Body of pancreas (tissue), 4 donors: Measurements from ENCODE around the gene PTPRN2. TPM values are rescaled to one million over a fixed set of nuclear protein-coding genes. Genes with fewer than 3 reads are reported as not detected.

ENCODE experiments used
- ATAC-seq: fragments of 150-250 bp; one replicate; pipeline ENCODE4 v1.9.1; 2016
- DNase-seq, 4 donors: peaks; one replicate each; pipeline ENCODE4 v3.0.0-alpha.2; 2019
- H3K27ac ChIP-seq, 4 donors: fragments of 200-600 bp; sonication (generic); 1 replicate in 3 of 4; 2 replicates in 1 of 4; pipeline versions ENCODE4 v1.5.1 to v1.6.1; 2016 to 2019; ENCODE audit warnings: mild to moderate bottlenecking in 1 of 4, mixed read lengths in 1 of 4, moderate library complexity in 1 of 4
- H3K27me3 ChIP-seq, 2 donors: fragments of 200-600 bp; sonication (generic); one replicate each; pipeline ENCODE4 v1.6.0; 2016; ENCODE audit warnings: mild to moderate bottlenecking in 1 of 2
- H3K36me3 ChIP-seq, 2 donors: fragments of 200-600 bp; sonication (generic); replicated peaks in 1 of 2; 2 replicates each; pipeline ENCODE4 v1.5.1; 2016; ENCODE audit warnings: low read depth in 2 of 2; ENCODE audit not compliant: insufficient read depth in 1 of 2
- H3K4me1 ChIP-seq: fragments of 200-600 bp; sonication (generic); one replicate; pipeline ENCODE4 v1.6.0; 2016
- H3K4me3 ChIP-seq, 2 donors: fragments of 200-600 bp; sonication (generic); 1 replicate in 1 of 2; 2 replicates in 1 of 2; pipeline ENCODE4 v1.5.1; 2016 to 2019
- H3K9me3 ChIP-seq, 3 donors: fragments of 200-600 bp; sonication (generic); 1 replicate in 2 of 3; 2 replicates in 1 of 3; pipeline ENCODE4 v1.5.1; 2016
- POLR2A ChIP-seq, 3 donors: fragments of 450-650 bp; IDR thresholded peaks; one replicate each; pipeline ENCODE4 v1.6.1; 2016; ENCODE audit warnings: antibody characterized with exemption in 3 of 3, mild to moderate bottlenecking in 2 of 3
- WGBS, 2 donors: methylation state at CpG; one replicate each; pipeline ENCODE4 v1.1.5; 2017; 5-methylcytosine and 5-hydroxymethylcytosine counted together
- intact Hi-C: fragments of 100-400 bp; cut with DNase I; formaldehyde crosslinking; loops from one replicate; pipeline ENCODE4 v1.15.1; 2023
- total RNA-seq, 2 donors: library from RNA; depleted of rRNA; stranded (reverse); fragments of >200 nt; gene quantifications; one replicate each; pipeline ENCODE4 v1.1.0, GENCODE V29; 2016
- TF ChIP-seq, protein P1 (sequence below), 7 experiments: fragments of 450-650 bp in 4 of 7; fragments of 200-600 bp in 3 of 7; sonication (generic) in 3 of 7; IDR thresholded peaks; one replicate each; pipeline ENCODE4 v1.5.1; 2016 to 2019; ENCODE audit warnings: antibody characterized with exemption in 7 of 7

PTPRN2 gene
- total RNA-seq, 2 donors from 2014 or later: 31.6 to 76.1 TPM

DNA sequence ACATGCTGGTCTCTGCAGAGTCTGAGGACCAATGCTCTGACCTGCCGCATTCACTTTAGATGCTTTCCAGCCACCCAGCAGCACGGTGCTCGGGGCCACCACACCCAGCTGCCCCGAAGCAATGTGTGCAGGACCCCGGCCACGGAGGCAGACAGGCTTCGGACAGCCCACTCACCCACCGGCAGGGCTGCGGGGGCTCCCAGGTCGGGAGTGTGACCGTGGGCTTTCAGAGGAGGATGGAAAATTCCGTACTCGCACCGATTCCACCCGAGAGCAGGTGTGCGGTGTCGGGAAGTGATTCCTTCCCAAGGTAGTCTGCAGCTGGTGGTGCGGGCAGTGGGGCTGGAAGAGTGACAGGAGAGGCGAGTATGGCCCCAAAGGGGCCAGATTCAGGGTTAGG lies 1059.9 kb downstream of the PTPRN2 start:
- no peaks in the 10 kb centered on the region for H3K4me1 ChIP-seq
- peak in 1 of 4 donors; percentile 4 for DNase-seq
- no peak overlapping the region for H3K27ac ChIP-seq
- H3K4me3 ChIP-seq: no peak overlapping the region
- H3K36me3 ChIP-seq: no peaks in the 10 kb centered on the region
- ATAC-seq: no peak
- intact Hi-C loops: no loop called here
- TF ChIP-seq, protein P1, sequence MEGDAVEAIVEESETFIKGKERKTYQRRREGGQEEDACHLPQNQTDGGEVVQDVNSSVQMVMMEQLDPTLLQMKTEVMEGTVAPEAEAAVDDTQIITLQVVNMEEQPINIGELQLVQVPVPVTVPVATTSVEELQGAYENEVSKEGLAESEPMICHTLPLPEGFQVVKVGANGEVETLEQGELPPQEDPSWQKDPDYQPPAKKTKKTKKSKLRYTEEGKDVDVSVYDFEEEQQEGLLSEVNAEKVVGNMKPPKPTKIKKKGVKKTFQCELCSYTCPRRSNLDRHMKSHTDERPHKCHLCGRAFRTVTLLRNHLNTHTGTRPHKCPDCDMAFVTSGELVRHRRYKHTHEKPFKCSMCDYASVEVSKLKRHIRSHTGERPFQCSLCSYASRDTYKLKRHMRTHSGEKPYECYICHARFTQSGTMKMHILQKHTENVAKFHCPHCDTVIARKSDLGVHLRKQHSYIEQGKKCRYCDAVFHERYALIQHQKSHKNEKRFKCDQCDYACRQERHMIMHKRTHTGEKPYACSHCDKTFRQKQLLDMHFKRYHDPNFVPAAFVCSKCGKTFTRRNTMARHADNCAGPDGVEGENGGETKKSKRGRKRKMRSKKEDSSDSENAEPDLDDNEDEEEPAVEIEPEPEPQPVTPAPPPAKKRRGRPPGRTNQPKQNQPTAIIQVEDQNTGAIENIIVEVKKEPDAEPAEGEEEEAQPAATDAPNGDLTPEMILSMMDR (IDR thresholded peaks at IDR 0.05): no peak
- H3K27me3 ChIP-seq: no peaks in the 10 kb centered on the region
- WGBS, 2 donors: 80 to 88% methylated on average over 14 to 19 of the region's 19 CpGs
- peaks cover 0 to 11% (median 0%) of the 10 kb centered on the region in 3 donors for H3K9me3 ChIP-seq

DNA sequence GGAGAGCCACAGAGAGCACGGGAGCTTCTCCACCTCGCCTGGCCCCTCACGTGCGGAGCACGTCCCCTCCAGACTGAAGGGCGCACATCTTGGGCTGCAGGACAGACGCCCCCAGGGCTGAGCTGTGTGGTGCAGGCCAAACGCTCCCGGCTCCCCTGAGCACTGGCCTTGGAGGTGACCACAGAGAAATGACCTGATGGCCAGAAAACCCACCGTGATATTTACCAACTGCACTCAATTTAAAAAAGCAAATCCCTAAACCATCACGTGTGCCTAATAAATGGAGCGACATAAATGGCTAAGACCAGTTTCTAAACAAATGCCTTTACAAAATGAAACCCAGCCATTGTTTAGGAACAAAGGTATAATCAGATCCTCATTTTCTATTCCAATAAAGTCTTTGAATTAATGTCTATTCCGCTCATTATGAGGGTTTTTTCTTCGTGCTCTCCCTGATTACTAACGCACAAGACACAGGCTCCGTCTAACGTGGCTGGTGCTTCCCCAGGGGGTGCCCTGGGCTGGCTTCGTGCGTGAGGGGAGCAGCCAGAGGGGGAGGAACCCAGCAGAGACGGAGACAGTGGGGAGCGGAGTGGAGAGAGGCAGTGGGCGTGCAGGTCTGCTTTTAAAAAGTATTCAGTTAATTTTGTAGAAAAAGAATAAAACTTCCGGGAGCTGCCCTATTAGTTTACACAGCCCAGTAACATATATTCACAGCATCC lies 1060.5 kb downstream of the PTPRN2 start:
- peak in 1 of 4 donors; percentile 4 for DNase-seq
- Histone ChIP-seq H3K4me1 (no peaks in the 10 kb centered on the region), H3K27me3 (no peaks in the 10 kb centered on the region), H3K27ac (no peak overlapping the region), H3K9me3 (peaks cover 0 to 11% (median 0%) of the 10 kb centered on the region in 3 donors), H3K36me3 (no peaks in the 10 kb centered on the region), H3K4me3 (no peak overlapping the region)
- no peak for TF ChIP-seq POLR2A (IDR thresholded peaks at IDR 0.05)
- TF ChIP-seq, protein P1 (IDR thresholded peaks at IDR 0.05): no peak
- 67 to 72% methylated on average over 20 to 23 of the region's 23 CpGs for WGBS, 2 donors
- no peak for ATAC-seq
- intact Hi-C loops: no loop called here

DNA sequence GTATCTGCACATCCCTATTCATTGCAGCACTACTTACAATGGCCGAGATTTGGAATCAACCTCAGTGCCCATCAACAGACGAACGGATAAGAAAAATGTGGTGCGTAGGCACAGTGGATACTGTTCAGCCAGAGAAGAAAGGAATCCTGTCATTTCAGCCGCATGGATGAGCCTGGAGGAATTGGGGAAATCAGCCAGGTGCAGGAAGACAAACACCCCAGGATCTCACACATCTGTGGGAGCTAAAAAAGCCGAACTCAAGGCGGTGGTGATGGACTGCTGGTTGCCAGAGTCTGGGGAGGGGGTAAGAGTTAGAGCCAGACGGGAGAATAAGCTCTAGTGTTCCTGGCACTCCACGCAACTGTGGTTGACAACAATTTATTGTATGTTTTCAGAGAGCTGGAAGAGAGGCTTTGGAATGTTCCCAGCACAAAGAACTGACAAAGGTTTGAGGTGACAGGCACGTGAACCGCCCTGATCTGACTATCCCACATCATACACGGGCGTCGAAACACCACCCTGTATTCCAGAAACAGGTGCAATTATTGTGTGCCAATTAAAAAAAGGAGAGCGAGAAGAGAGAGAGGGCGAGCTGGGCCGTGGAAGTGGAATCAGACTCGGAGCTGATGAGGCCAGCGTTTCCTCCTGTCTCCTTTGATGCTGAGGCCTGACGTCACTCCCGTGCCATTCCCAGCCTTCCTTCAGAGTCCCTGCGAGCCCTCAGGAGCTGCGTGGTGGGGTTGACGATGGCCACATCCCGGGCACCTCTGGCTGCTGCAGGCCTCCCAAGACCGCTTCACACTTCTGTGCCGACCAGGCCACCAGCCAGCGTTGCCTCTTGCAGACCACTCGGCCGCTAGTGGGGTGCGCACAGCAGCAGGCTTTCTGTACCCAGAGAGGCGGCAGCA lies 1061.4 kb downstream of the PTPRN2 start:
- Histone ChIP-seq H3K36me3 (no peaks in the 10 kb centered on the region), H3K4me3 (no peak overlapping the region), H3K4me1 (no peaks in the 10 kb centered on the region), H3K27me3 (no peaks in the 10 kb centered on the region), H3K27ac (no peak overlapping the region), H3K9me3 (peaks cover 0 to 11% (median 0%) of the 10 kb centered on the region in 3 donors)
- TF ChIP-seq, protein P1 (IDR thresholded peaks at IDR 0.05): no peak
- TF ChIP-seq POLR2A (IDR thresholded peaks at IDR 0.05): no peak
- no peak for ATAC-seq
- WGBS, 2 donors: 53 to 61% methylated on average over 21 to 31 of the region's 32 CpGs
- DNase-seq: peak in 1 of 4 donors; percentile 3
- intact Hi-C loops: no loop called here

DNA sequence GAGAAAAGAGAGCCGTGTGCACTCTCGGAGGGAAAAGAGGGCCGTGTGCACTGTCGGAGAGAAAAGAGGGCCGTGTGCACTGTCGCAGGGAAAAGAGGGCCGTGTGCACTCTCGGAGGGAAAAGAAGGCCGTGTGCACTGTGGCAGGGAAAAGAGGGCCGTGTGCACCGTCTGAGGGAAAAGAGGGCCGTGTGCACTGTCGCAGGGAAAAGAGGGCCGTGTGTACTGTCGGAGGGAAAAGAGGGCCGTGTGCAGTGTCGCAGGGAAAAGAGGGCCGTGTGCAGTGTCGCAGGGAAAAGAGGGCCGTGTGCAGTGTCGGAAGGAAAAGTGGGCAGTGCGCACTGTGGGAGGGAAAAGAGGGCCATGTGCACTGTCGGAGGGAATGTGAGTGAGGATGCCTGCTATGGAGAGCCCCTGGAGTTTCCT lies 1062.1 kb downstream of the PTPRN2 start:
- Histone ChIP-seq H3K4me1 (no peaks in the 10 kb centered on the region), H3K27ac (no peak overlapping the region), H3K36me3 (no peaks in the 10 kb centered on the region), H3K27me3 (no peaks in the 10 kb centered on the region), H3K4me3 (no peak overlapping the region), H3K9me3 (peaks cover 0 to 4% (median 0%) of the 10 kb centered on the region in 3 donors)
- DNase-seq (no peak), ATAC-seq (no peak)
- 74 to 80% methylated on average over 22 to 23 of the region's 23 CpGs for WGBS, 2 donors
- intact Hi-C loops: no loop called here
- TF ChIP-seq, protein P1 (IDR thresholded peaks at IDR 0.05): no peak
- TF ChIP-seq POLR2A (IDR thresholded peaks at IDR 0.05): no peak
